HL-60 (cell line): ENCODE measurements around the gene WDR17.

Experiments
- DNase-seq, 2 experiments: peaks; one replicate each; pipeline ENCODE4 v3.0.0-alpha.2; 2010 to 2020; ENCODE audit warnings: low read depth in 1 of 2, low spot score in 1 of 2
- H3K27ac ChIP-seq: fragments of 250-450 bp; sonication (Bioruptor Pico); replicated peaks from 2 replicates; pipeline ENCODE4 v1.5.1; 2020; ENCODE audit warnings: mild to moderate bottlenecking, moderate library complexity
- H3K27me3 ChIP-seq: fragments of 250-450 bp; sonication (Bioruptor Pico); 2 replicates; pipeline ENCODE4 v1.5.1; 2021; ENCODE audit warnings: mild to moderate bottlenecking, moderate library complexity; ENCODE audit not compliant: insufficient read depth, poor library complexity, severe bottlenecking
- H3K4me3 ChIP-seq: replicated peaks from 2 replicates; pipeline ENCODE4 v1.5.1; 2011; ENCODE audit warnings: mild to moderate bottlenecking, control low read depth, low read length; ENCODE audit not compliant: insufficient read depth
- CTCF ChIP-seq: IDR thresholded peaks from one replicate; pipeline ENCODE4 v1.5.1; 2011; ENCODE audit warnings: low read length, control low read depth, inconsistent platforms; ENCODE audit not compliant: insufficient read depth
- GABPA ChIP-seq: IDR thresholded peaks from 2 replicates; pipeline ENCODE4 v1.6.1; 2012; ENCODE audit warnings: low read depth
- POLR2AphosphoS5 ChIP-seq: IDR thresholded peaks from 2 replicates; pipeline ENCODE4 v1.6.1; 2012; ENCODE audit warnings: low read depth
- REST ChIP-seq: IDR thresholded peaks from 2 replicates; pipeline ENCODE4 v1.6.1; 2012; ENCODE audit warnings: low read depth; ENCODE audit not compliant: insufficient replicate concordance
- SPI1 ChIP-seq: IDR thresholded peaks from 2 replicates; pipeline ENCODE4 v1.6.1; 2012; ENCODE audit warnings: low read depth, mild to moderate bottlenecking, borderline replicate concordance

WDR17 gene

GRCh38 chr4:176223561-176223960, 157.9 kb downstream of the WDR17 start:
- no peak for DNase-seq
- Histone ChIP-seq H3K4me3 (no peak overlapping the region), H3K27ac (no peak overlapping the region), H3K27me3 (no peaks in the 10 kb centered on the region)
- TF ChIP-seq POLR2AphosphoS5, result no peak
- no peak for TF ChIP-seq GABPA
- no peak for TF ChIP-seq CTCF
- no peak for TF ChIP-seq REST
- TF ChIP-seq SPI1, result no peak

GRCh38 chr4:176226736-176227135, 161.1 kb downstream of the WDR17 start:
- H3K27me3 ChIP-seq, result no peaks in the 10 kb centered on the region
- DNase-seq, result no peak
- H3K4me3 ChIP-seq, result no peak overlapping the region
- TF ChIP-seq CTCF (no peak), REST (no peak), SPI1 (no peak), GABPA (no peak), POLR2AphosphoS5 (no peak)
- no peak overlapping the region for H3K27ac ChIP-seq

GRCh38 chr4:176229645-176230044, 164.0 kb downstream of the WDR17 start:
- Histone ChIP-seq H3K27ac (no peak overlapping the region), H3K27me3 (no peaks in the 10 kb centered on the region), H3K4me3 (no peak overlapping the region)
- no peak for DNase-seq
- TF ChIP-seq REST, result no peak
- TF ChIP-seq SPI1, result no peak
- no peak for TF ChIP-seq POLR2AphosphoS5
- no peak for TF ChIP-seq CTCF
- no peak for TF ChIP-seq GABPA
